ENCODE results near the gene NAA40. TPM values are rescaled to one million over a fixed set of nuclear protein-coding genes. Genes with fewer than 3 reads are reported as not detected.

NAA40 gene
- total RNA-seq, 1 donor from 2014 or later = 20.4 TPM

- H3K4me3 ChIP-seq = no peak overlapping the region
- H3K27ac ChIP-seq = no peak overlapping the region
- ATAC-seq (no peak), DNase-seq (no peak)
- intact Hi-C loops (cut with DNase I) = no loop called here
- H3K27me3 ChIP-seq (ENCODE audit: low read depth) = no peaks in the 10 kb centered on the region
- H3K4me1 ChIP-seq = no peaks in the 10 kb centered on the region
- TF ChIP-seq, protein P1, sequence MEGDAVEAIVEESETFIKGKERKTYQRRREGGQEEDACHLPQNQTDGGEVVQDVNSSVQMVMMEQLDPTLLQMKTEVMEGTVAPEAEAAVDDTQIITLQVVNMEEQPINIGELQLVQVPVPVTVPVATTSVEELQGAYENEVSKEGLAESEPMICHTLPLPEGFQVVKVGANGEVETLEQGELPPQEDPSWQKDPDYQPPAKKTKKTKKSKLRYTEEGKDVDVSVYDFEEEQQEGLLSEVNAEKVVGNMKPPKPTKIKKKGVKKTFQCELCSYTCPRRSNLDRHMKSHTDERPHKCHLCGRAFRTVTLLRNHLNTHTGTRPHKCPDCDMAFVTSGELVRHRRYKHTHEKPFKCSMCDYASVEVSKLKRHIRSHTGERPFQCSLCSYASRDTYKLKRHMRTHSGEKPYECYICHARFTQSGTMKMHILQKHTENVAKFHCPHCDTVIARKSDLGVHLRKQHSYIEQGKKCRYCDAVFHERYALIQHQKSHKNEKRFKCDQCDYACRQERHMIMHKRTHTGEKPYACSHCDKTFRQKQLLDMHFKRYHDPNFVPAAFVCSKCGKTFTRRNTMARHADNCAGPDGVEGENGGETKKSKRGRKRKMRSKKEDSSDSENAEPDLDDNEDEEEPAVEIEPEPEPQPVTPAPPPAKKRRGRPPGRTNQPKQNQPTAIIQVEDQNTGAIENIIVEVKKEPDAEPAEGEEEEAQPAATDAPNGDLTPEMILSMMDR (IDR thresholded peaks at IDR 0.05) = no peak
- no peaks in the 10 kb centered on the region for H3K36me3 ChIP-seq
- H3K9me3 ChIP-seq = no peaks in the 10 kb centered on the region
Measured at GRCh38 chr11:63931045-63931444, 7.8 kb upstream of the NAA40 start.

DNA sequence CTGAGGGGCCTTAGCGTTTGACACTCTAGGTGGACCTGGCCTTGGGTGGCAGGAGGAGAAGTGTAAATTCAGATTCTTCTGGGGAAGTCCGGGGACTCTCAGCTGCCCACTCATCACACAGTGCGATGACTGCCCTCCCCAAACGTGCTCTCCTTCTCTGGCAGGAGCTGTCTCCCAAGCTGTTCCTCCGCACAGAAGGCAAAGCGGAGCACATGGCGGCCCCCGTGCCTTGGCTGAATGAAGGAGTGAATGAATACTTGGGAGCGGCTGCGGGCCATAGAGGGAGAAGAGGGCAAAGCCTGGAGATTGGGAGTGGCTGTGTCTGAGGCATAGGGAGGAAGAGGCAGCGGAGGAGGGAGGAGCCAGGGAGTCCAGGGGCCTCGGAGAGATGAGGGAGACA, 6.9 kb upstream of the NAA40 start:
- no peak for ATAC-seq

GRCh38 chr11:63933459-63933858, 5.3 kb upstream of the NAA40 start:
- H3K27ac ChIP-seq = no peak overlapping the region
- H3K36me3 ChIP-seq = no peaks in the 10 kb centered on the region

More for the DNA sequence above, 6.9 kb upstream of the NAA40 start:
- TF ChIP-seq, protein P1 (IDR thresholded peaks at IDR 0.05) = no peak
- no peaks in the 10 kb centered on the region for H3K36me3 ChIP-seq
- H3K9me3 ChIP-seq = no peaks in the 10 kb centered on the region
- no peak for DNase-seq
- H3K4me1 ChIP-seq = no peaks in the 10 kb centered on the region
- no peak overlapping the region for H3K27ac ChIP-seq
- H3K27me3 ChIP-seq (ENCODE audit: low read depth) = no peaks in the 10 kb centered on the region
- no peak overlapping the region for H3K4me3 ChIP-seq
- intact Hi-C loops (cut with DNase I) = no loop called here

GRCh38 chr11:63937713-63938478, 906 bp upstream of the NAA40 start:
- Histone ChIP-seq H3K4me1 (peaks cover 27% of the 10 kb centered on the region), H3K36me3 (no peaks in the 10 kb centered on the region), H3K27ac (peak overlapping the region; percentile 58), H3K4me3 (peak overlapping the region; percentile 66), H3K27me3 (ENCODE audit: low read depth) (no peaks in the 10 kb centered on the region), H3K9me3 (no peaks in the 10 kb centered on the region)
- no peak for DNase-seq
- intact Hi-C loops (cut with DNase I) = no loop called here
- TF ChIP-seq, protein P1 (IDR thresholded peaks at IDR 0.05) = no peak
- peak; percentile 6 to 22 for ATAC-seq

More at GRCh38 chr11:63933459-63933858, 5.3 kb upstream of the NAA40 start:
- Histone ChIP-seq H3K27me3 (ENCODE audit: low read depth) (no peaks in the 10 kb centered on the region), H3K4me3 (no peak overlapping the region), H3K9me3 (no peaks in the 10 kb centered on the region), H3K4me1 (peaks cover 6% of the 10 kb centered on the region)
- no peak for ATAC-seq
- intact Hi-C loops (cut with DNase I) = no loop called here
- DNase-seq = no peak
- TF ChIP-seq, protein P1 (IDR thresholded peaks at IDR 0.05) = no peak

DNA sequence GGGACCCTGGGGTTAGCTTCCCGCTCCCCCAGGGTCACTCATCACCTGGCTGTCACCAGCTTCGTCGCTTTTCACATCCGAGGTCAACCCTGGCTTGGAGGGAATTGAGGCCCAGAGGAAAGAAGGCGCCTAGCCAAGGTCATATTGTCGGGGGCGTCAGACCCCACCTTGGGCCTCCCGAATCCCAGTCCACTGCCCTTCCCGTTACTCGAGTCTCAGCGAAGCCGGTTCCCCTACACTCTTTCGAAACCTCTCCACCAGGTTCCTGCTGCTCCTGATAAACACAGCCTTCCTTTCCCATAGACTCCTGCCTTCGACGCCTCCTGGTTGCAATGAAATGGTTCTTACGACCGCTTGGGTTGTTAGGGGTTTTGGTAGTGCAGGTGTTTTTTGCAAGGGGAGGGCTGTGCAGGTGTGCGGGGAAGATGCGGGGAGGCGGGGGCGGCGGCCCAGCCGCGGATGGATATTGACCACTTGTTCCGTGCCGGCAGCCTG, 642 bp downstream of the NAA40 start:
- Histone ChIP-seq H3K36me3 (no peaks in the 10 kb centered on the region), H3K4me1 (peaks cover 27% of the 10 kb centered on the region), H3K9me3 (no peaks in the 10 kb centered on the region), H3K27ac (peak overlapping the region; percentile 58), H3K4me3 (peak overlapping the region; percentile 66), H3K27me3 (ENCODE audit: low read depth) (no peaks in the 10 kb centered on the region)
- no peak for DNase-seq
- intact Hi-C loops (cut with DNase I) = no loop called here
- TF ChIP-seq, protein P1 (IDR thresholded peaks at IDR 0.05) = no peak
- ATAC-seq = peak; percentile 0 to 4

Measured in lower lobe of right lung (tissue), 2 donors.